WTC11 (cell line): Measurements from ENCODE around the gene PRR19. TPM values are rescaled to one million over a fixed set of nuclear protein-coding genes. Genes with fewer than 3 reads are reported as not detected.

Source experiments
- CDX4 ChIP-seq: fragments of 250-450 bp; sonication (Bioruptor Pico); IDR thresholded peaks from 2 replicates; pipeline ENCODE4 v1.9.0; 2021; ENCODE audit warnings: moderate library complexity, mild to moderate bottlenecking, inconsistent platforms, borderline replicate concordance
- CREB1 ChIP-seq: sonication (generic); formaldehyde crosslinking; IDR thresholded peaks from 2 replicates; pipeline ENCODE4 v1.8.0; 2023; ENCODE audit warnings: mild to moderate bottlenecking, missing genetic modification reagents
- CREM ChIP-seq: sonication (generic); formaldehyde crosslinking; IDR thresholded peaks from 2 replicates; pipeline ENCODE4 v1.8.1; 2022; ENCODE audit warnings: mild to moderate bottlenecking, missing genetic modification reagents, moderate library complexity
- E2F1 ChIP-seq: sonication (generic); formaldehyde crosslinking; IDR thresholded peaks from 2 replicates; pipeline ENCODE4 v1.8.0; 2022; ENCODE audit warnings: mild to moderate bottlenecking, missing genetic modification reagents
- ESRRA ChIP-seq: sonication (generic); formaldehyde crosslinking; IDR thresholded peaks from 2 replicates; pipeline ENCODE4 v1.8.1; 2022; ENCODE audit warnings: mild to moderate bottlenecking, missing genetic modification reagents, borderline replicate concordance
- FOXK1 ChIP-seq: sonication (generic); formaldehyde crosslinking; IDR thresholded peaks from 2 replicates; pipeline ENCODE4 v1.8.0; 2022; ENCODE audit warnings: mild to moderate bottlenecking, moderate library complexity, missing genetic modification reagents
- FOXP4 ChIP-seq: sonication (generic); formaldehyde crosslinking; IDR thresholded peaks from 2 replicates; pipeline ENCODE4 v1.8.0; 2022; ENCODE audit warnings: mild to moderate bottlenecking, missing genetic modification reagents
- GTF2I ChIP-seq: fragments of 250-450 bp; sonication (Bioruptor Pico); conservative IDR thresholded peaks from 2 replicates; pipeline ENCODE4 v1.4.0; 2021; ENCODE audit warnings: mild to moderate bottlenecking
- IRF1 ChIP-seq: sonication (generic); formaldehyde crosslinking; IDR thresholded peaks from 2 replicates; pipeline ENCODE4 v1.8.0; 2023; ENCODE audit warnings: missing genetic modification reagents
- IRF2 ChIP-seq: sonication (generic); formaldehyde crosslinking; IDR thresholded peaks from 2 replicates; pipeline ENCODE4 v1.8.0; 2022; ENCODE audit warnings: low read depth, missing genetic modification reagents, borderline replicate concordance
- MLX ChIP-seq: sonication (generic); formaldehyde crosslinking; IDR thresholded peaks from 2 replicates; pipeline ENCODE4 v1.8.1; 2023; ENCODE audit warnings: mild to moderate bottlenecking, missing genetic modification reagents, moderate library complexity
- NFYB ChIP-seq: sonication (generic); formaldehyde crosslinking; conservative IDR thresholded peaks from 2 replicates; pipeline ENCODE4 v1.8.0; 2022; ENCODE audit warnings: low read depth, missing genetic modification reagents
- NR1H2 ChIP-seq: sonication (generic); formaldehyde crosslinking; IDR thresholded peaks from 2 replicates; pipeline ENCODE4 v1.9.0; 2021; ENCODE audit warnings: mild to moderate bottlenecking, moderate library complexity, missing genetic modification reagents
- RELA ChIP-seq: sonication (generic); formaldehyde crosslinking; IDR thresholded peaks from 2 replicates; pipeline ENCODE4 v1.8.1; 2022; ENCODE audit warnings: missing genetic modification reagents, mild to moderate bottlenecking, borderline replicate concordance
- SMAD4 ChIP-seq: sonication (generic); formaldehyde crosslinking; IDR thresholded peaks from 2 replicates; pipeline ENCODE4 v1.8.0; 2022; ENCODE audit warnings: mild to moderate bottlenecking, missing genetic modification reagents
- SP1 ChIP-seq: sonication (generic); formaldehyde crosslinking; conservative IDR thresholded peaks from 2 replicates; pipeline ENCODE4 v1.8.1; 2022; ENCODE audit warnings: missing genetic modification reagents
- STAT6 ChIP-seq: sonication (generic); formaldehyde crosslinking; conservative IDR thresholded peaks from 2 replicates; pipeline ENCODE4 v1.8.1; 2023; ENCODE audit warnings: mild to moderate bottlenecking, low read depth, missing genetic modification reagents, moderate library complexity
- TCF7 ChIP-seq: sonication (generic); formaldehyde crosslinking; IDR thresholded peaks from 2 replicates; pipeline ENCODE4 v1.8.0; 2022; ENCODE audit warnings: mild to moderate bottlenecking, low read depth, missing genetic modification reagents, moderate library complexity
- TEAD4 ChIP-seq: sonication (generic); formaldehyde crosslinking; IDR thresholded peaks from 2 replicates; pipeline ENCODE4 v1.8.0; 2022; ENCODE audit warnings: mild to moderate bottlenecking, missing genetic modification reagents
- ZBTB21 ChIP-seq: sonication (generic); formaldehyde crosslinking; IDR thresholded peaks from 2 replicates; pipeline ENCODE4 v1.8.1; 2023; ENCODE audit warnings: mild to moderate bottlenecking, missing genetic modification reagents, borderline replicate concordance
- ZNF263 ChIP-seq: sonication (generic); formaldehyde crosslinking; IDR thresholded peaks from 2 replicates; pipeline ENCODE4 v1.8.1; 2022; ENCODE audit warnings: low read depth, mild to moderate bottlenecking, moderate library complexity, missing genetic modification reagents
- ZNF281 ChIP-seq: sonication (generic); formaldehyde crosslinking; IDR thresholded peaks from 2 replicates; pipeline ENCODE4 v1.8.0; 2023; ENCODE audit warnings: mild to moderate bottlenecking, missing genetic modification reagents
- ZNF396 ChIP-seq: fragments of 250-450 bp; sonication (Bioruptor Pico); IDR thresholded peaks from 2 replicates; pipeline ENCODE4 v1.8.0; 2021; ENCODE audit warnings: mild to moderate bottlenecking, moderate library complexity, borderline replicate concordance
- ZNF512 ChIP-seq: sonication (generic); formaldehyde crosslinking; IDR thresholded peaks from 2 replicates; pipeline ENCODE4 v1.8.1; 2022; ENCODE audit warnings: missing genetic modification reagents, borderline replicate concordance
- ZNF671 ChIP-seq: fragments of 250-450 bp; sonication (Bioruptor Pico); IDR thresholded peaks from 2 replicates; pipeline ENCODE4 v1.8.0; 2021; ENCODE audit warnings: mild to moderate bottlenecking
- total RNA-seq: library from RNA; stranded (reverse); gene quantifications from 3 replicates; pipeline ENCODE4 v1.2.3, GENCODE V29; 2021

PRR19 gene
- total RNA-seq, 1 experiment from 2014 or later = 3.7 TPM

GRCh38 chr19:42279902-42280814 is 21.8 kb upstream of the PRR19 start (continued):
- TF ChIP-seq STAT6 = no peak
- no peak for TF ChIP-seq IRF2
- no peak for TF ChIP-seq TEAD4 (CRISPR knock-in tag)
- TF ChIP-seq TCF7 (CRISPR knock-in tag) = no peak
- TF ChIP-seq ZNF512 (CRISPR knock-in tag) = no peak
- TF ChIP-seq ZNF671 = no peak
- no peak for TF ChIP-seq FOXP4 (CRISPR knock-in tag)
- no peak for TF ChIP-seq RELA (CRISPR knock-in tag)
- TF ChIP-seq GTF2I (CRISPR knock-in tag) = no peak
- TF ChIP-seq ZNF396 (CRISPR knock-in tag) = no peak
- 0 out of 2 replicates have a peak, but pooled peaks have one; percentile 53 for TF ChIP-seq FOXK1
- TF ChIP-seq NFYB (CRISPR knock-in tag) = peak; percentile 96
- 0 out of 2 replicates have a peak, but pooled peaks have one; percentile 30 for TF ChIP-seq CREM (CRISPR knock-in tag)
- TF ChIP-seq CREB1 (CRISPR knock-in tag) = no peak
- peak; percentile 50 for TF ChIP-seq SP1 (CRISPR knock-in tag)
- TF ChIP-seq ZNF281 = no peak
- no peak for TF ChIP-seq MLX
- TF ChIP-seq IRF1 (CRISPR knock-in tag) = no peak
- TF ChIP-seq ESRRA = no peak
- no peak for TF ChIP-seq SMAD4 (CRISPR knock-in tag)
- TF ChIP-seq CDX4 (CRISPR knock-in tag) = no peak
- TF ChIP-seq NR1H2 (CRISPR knock-in tag) = no peak
- no peak for TF ChIP-seq E2F1 (CRISPR knock-in tag)
- no peak for TF ChIP-seq ZBTB21 (CRISPR knock-in tag)
- TF ChIP-seq ZNF263 (CRISPR knock-in tag) = no peak
